Liver (tissue), 3 donors: ENCODE measurements around the gene NKRF.

Source experiments
- EGR1 ChIP-seq, 2 donors: IDR thresholded peaks; 2 replicates each; pipeline ENCODE4 v1.6.1; 2016 to 2018; ENCODE audit warnings: antibody characterized with exemption in 2 of 2, low read depth in 2 of 2
- FOXA1 ChIP-seq: IDR thresholded peaks from 2 replicates; pipeline ENCODE4 v1.6.1; 2016; ENCODE audit warnings: antibody characterized with exemption
- JUND ChIP-seq, 2 donors: IDR thresholded peaks; 2 replicates each; pipeline ENCODE4 v1.6.1; 2016; ENCODE audit warnings: antibody characterized with exemption in 2 of 2
- NR2F2 ChIP-seq: IDR thresholded peaks from 2 replicates; pipeline ENCODE4 v1.6.1; 2016; ENCODE audit warnings: antibody characterized with exemption
- RAD21 ChIP-seq, 2 donors: IDR thresholded peaks; 2 replicates each; pipeline ENCODE4 v1.6.1; 2016; ENCODE audit warnings: antibody characterized with exemption in 2 of 2, mild to moderate bottlenecking in 2 of 2
- RXRA ChIP-seq, 2 donors: IDR thresholded peaks; 2 replicates each; pipeline ENCODE4 v1.6.1; 2017 to 2018; ENCODE audit warnings: antibody characterized with exemption in 2 of 2, mild to moderate bottlenecking in 1 of 2
- SP1 ChIP-seq: IDR thresholded peaks from 2 replicates; pipeline ENCODE4 v1.6.1; 2018; ENCODE audit warnings: antibody characterized with exemption, mild to moderate bottlenecking
- TAF1 ChIP-seq: conservative IDR thresholded peaks from 2 replicates; pipeline ENCODE4 v1.6.1; 2016; ENCODE audit warnings: antibody characterized with exemption, mild to moderate bottlenecking
- YY1 ChIP-seq: IDR thresholded peaks from 2 replicates; pipeline ENCODE4 v1.6.1; 2016; ENCODE audit warnings: antibody characterized with exemption, mild to moderate bottlenecking
- ZBTB33 ChIP-seq: IDR thresholded peaks from 2 replicates; pipeline ENCODE4 v1.6.1; 2016; ENCODE audit warnings: antibody characterized with exemption
- TF ChIP-seq, protein P1 (sequence below): fragments of 150-350 bp; IDR thresholded peaks from 2 replicates; pipeline ENCODE4 v1.5.1; 2017; ENCODE audit warnings: improper control_type of control experiment, low read depth, low read length; ENCODE audit not compliant: missing input control
- TF ChIP-seq, protein P2 (sequence below): IDR thresholded peaks from 2 replicates; pipeline ENCODE4 v1.6.1; 2016; ENCODE audit warnings: antibody characterized with exemption
- TF ChIP-seq, protein P3 (sequence below): IDR thresholded peaks from 2 replicates; pipeline ENCODE4 v1.6.1; 2016; ENCODE audit warnings: antibody characterized with exemption
- donor health status: healthy.
- donor health status: healthy.

DNA sequence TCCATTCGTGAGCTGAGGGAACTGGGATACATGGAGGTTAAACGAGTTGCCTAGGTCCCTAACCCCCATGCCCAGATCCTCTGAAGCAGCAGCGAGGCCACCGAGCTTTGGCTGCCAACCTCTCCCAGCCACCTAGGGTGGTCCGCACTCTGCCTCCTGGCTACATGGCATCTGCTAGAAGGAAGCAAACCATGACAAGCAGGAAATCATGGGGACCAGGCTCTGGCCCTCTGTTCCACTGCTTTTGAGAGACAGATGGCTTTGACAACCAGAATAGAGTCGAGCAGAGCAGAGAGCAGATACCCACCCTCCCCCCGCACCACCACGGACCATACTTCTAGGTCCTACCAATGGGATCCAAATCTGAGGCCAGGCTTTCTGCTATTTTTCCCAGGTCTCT is 37.5 kb upstream of the NKRF start:
- TF ChIP-seq, protein P1, sequence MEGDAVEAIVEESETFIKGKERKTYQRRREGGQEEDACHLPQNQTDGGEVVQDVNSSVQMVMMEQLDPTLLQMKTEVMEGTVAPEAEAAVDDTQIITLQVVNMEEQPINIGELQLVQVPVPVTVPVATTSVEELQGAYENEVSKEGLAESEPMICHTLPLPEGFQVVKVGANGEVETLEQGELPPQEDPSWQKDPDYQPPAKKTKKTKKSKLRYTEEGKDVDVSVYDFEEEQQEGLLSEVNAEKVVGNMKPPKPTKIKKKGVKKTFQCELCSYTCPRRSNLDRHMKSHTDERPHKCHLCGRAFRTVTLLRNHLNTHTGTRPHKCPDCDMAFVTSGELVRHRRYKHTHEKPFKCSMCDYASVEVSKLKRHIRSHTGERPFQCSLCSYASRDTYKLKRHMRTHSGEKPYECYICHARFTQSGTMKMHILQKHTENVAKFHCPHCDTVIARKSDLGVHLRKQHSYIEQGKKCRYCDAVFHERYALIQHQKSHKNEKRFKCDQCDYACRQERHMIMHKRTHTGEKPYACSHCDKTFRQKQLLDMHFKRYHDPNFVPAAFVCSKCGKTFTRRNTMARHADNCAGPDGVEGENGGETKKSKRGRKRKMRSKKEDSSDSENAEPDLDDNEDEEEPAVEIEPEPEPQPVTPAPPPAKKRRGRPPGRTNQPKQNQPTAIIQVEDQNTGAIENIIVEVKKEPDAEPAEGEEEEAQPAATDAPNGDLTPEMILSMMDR = no peak
- TF ChIP-seq YY1 (no peak), ZBTB33 (no peak), FOXA1 (no peak), JUND (IDR thresholded peaks at IDR 0.05) (no peak), TAF1 (no peak), RXRA (IDR thresholded peaks at IDR 0.05) (no peak), RAD21 (IDR thresholded peaks at IDR 0.05) (no peak), SP1 (no peak), EGR1 (IDR thresholded peaks at IDR 0.05; ENCODE audit: low read depth in 2 of 2) (no peak), NR2F2 (no peak)
- TF ChIP-seq, protein P2, sequence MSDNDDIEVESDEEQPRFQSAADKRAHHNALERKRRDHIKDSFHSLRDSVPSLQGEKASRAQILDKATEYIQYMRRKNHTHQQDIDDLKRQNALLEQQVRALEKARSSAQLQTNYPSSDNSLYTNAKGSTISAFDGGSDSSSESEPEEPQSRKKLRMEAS = no peak
- TF ChIP-seq, protein P3, sequence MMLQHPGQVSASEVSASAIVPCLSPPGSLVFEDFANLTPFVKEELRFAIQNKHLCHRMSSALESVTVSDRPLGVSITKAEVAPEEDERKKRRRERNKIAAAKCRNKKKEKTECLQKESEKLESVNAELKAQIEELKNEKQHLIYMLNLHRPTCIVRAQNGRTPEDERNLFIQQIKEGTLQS = no peak
